ENCODE results near the gene GDPD4. TPM values are rescaled to one million over a fixed set of nuclear protein-coding genes. Genes with fewer than 3 reads are reported as not detected.

The GDPD4 gene
- total and polyA plus RNA-seq, 8 donors, result 0.12 TPM; not detected in 7

DNA sequence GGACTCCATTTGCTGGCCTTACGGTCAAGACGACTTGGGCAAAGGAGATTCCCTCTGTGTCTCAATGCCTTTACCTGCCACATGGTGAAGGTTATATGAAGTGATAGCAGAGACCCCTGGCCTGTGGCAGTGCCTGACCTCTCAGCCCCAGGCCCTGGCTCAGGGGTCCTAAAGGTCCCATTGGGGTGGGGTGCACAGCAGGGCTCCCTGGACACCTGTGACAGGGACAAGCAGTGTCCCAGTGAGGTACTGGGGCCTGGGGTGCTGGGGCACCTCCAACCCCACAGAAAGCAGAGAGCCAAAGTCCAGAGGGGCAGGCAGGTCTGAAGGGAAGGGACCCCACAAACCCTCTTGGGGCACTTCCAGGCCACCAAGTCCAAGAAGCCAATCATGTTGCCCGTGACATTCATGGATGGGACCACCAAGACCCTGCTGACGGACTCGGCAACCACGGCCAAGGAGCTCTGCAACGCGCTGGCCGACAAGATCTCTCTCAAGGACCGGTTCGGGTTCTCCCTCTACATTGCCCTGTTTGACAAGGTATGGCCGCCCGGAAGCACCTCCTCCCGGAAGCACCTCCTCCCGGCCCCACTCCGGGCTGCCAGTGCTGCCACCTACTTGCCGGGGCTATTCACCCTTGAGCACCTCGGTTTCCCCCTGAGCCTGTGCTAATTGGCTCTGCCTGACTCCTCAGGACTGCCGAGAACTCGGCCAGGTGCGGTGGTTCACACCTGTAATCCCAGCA is 111.0 kb downstream of the GDPD4 start:
- intact Hi-C loops (cut with DNase I; ENCODE audit: low total_unique reads), result loop anchor here (5.0 kb wide), 1 partner anchor 362 kb away; no protein-coding TSS in a partner anchor
- Histone ChIP-seq H3K9me3 (no peaks in the 10 kb centered on the region), H3K27me3 (no peaks in the 10 kb centered on the region), H3K36me3 (no peaks in the 10 kb centered on the region), H3K4me1 (peaks cover 0 to 9% (median 2%) of the 10 kb centered on the region in 4 donors), H3K27ac (no peak overlapping the region), H3K4me3 (no peak overlapping the region)
- no peak for DNase-seq
- 84 to 94% (median 92%) methylated on average over 21 of the region's 21 CpGs for WGBS, 5 donors
- TF ChIP-seq EP300 (IDR thresholded peaks at IDR 0.05), result no peak
- no peak for TF ChIP-seq POLR2A (IDR thresholded peaks at IDR 0.05)
- TF ChIP-seq POLR2AphosphoS5 (IDR thresholded peaks at IDR 0.05), result no peak
- TF ChIP-seq CTCF (IDR thresholded peaks at IDR 0.05), result no peak

- Histone ChIP-seq H3K36me3 (no peaks in the 10 kb centered on the region), H3K27ac (no peak overlapping the region), H3K9me3 (no peaks in the 10 kb centered on the region), H3K4me3 (no peak overlapping the region), H3K4me1 (peaks cover 0 to 9% (median 2%) of the 10 kb centered on the region in 4 donors), H3K27me3 (no peaks in the 10 kb centered on the region)
- intact Hi-C loops (cut with DNase I; ENCODE audit: low total_unique reads), result loop anchor here (5.0 kb wide), 2 partner anchors 62 to 363 kb away; partner anchors contain the start of gene MYO7A
- DNase-seq, result no peak
- TF ChIP-seq CTCF (IDR thresholded peaks at IDR 0.05) (no peak), POLR2A (IDR thresholded peaks at IDR 0.05) (no peak), POLR2AphosphoS5 (IDR thresholded peaks at IDR 0.05) (no peak), EP300 (IDR thresholded peaks at IDR 0.05) (no peak)
- WGBS, 5 donors, result 90 to 93% (median 91%) methylated on average over 11 to 28 of the region's 28 CpGs
Measured at GRCh38 chr11:77189588-77190210, 111.8 kb downstream of the GDPD4 start.

DNA sequence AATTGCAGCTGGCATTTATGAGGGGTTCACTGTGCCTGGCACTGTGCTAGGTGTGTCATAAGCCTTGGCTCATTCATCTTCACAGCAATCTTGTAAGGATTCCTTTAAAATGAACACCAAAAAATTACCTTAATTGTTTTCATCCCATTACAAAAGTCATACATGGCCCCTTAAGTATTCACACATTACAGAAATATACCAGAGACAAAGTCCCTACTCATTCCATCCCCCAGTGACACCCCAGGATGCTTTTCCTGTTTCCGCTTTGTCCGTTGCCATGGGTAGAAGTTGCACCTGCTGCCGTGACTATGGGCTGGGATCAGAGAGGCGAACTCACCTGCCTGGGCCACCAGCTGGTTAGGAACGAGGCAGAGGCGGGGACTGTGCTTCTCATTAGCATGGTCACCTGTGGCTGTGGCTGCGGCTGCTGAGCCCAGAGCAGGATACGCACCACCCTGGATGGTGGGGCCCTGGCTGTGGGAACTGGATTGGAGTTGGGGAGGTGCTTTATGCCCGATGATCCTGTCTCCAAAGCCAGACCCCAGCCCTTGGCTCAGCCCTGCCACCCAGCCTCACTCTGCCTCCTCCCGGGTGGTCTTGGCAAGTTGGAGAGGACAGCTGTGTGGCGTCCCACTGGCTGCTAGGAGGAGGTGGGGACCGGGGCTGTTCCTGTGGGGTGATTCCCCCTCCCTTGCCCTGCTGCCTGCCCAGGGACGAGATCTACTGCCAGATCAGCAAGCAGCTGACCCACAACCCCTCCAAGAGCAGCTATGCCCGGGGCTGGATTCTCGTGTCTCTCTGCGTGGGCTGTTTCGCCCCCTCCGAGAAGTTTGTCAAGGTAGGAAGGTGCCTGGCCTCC is 112.6 kb downstream of the GDPD4 start:
- no peak for TF ChIP-seq POLR2AphosphoS5 (IDR thresholded peaks at IDR 0.05)
- no peak for TF ChIP-seq POLR2A (IDR thresholded peaks at IDR 0.05)
- no peak for TF ChIP-seq CTCF (IDR thresholded peaks at IDR 0.05)
- TF ChIP-seq EP300 (IDR thresholded peaks at IDR 0.05), result no peak
- Histone ChIP-seq H3K27ac (no peak overlapping the region), H3K36me3 (no peaks in the 10 kb centered on the region)

More for the DNA sequence above, 112.6 kb downstream of the GDPD4 start:
- Histone ChIP-seq H3K27me3 (no peaks in the 10 kb centered on the region), H3K4me1 (peaks cover 0 to 9% (median 2%) of the 10 kb centered on the region in 4 donors), H3K4me3 (no peak overlapping the region), H3K9me3 (no peaks in the 10 kb centered on the region)
- 70 to 86% (median 77%) methylated on average over 17 to 18 of the region's 18 CpGs for WGBS, 5 donors
- DNase-seq, result no peak
- intact Hi-C loops (cut with DNase I; ENCODE audit: low total_unique reads), result loop anchor here (5.0 kb wide), 1 partner anchor 62 kb away; the partner anchor contains the start of gene MYO7A

All from stomach (tissue), 9 donors.